HEK293T (cell line): ENCODE results near the gene RBBP5.

Experiments used
- CTCF ChIA-PET: fragments of 350-600 bp; formaldehyde crosslinking; extraction: SDS; loops from one replicate; lab custom pipeline; 2021; ENCODE audit warnings: antibody characterized with exemption, inconsistent platforms; lab: Yijun Ruan, JAX
- POLR2A ChIA-PET: fragments of 350-600 bp; formaldehyde crosslinking; extraction: SDS; loops from one replicate; lab custom pipeline; 2020; ENCODE audit warnings: antibody characterized with exemption, inconsistent platforms; lab: Yijun Ruan, JAX
- DNase-seq: peaks from one replicate; pipeline ENCODE4 v3.0.0; 2012; ENCODE audit warnings: mixed read lengths; ENCODE audit errors: extremely low spot score
- ARNT ChIP-seq: fragments of 450-650 bp; IDR thresholded peaks from 2 replicates; pipeline ENCODE4 v1.6.1; 2017; ENCODE audit warnings: mild to moderate bottlenecking
- BHLHE40 ChIP-seq: fragments of 450-650 bp; IDR thresholded peaks from 2 replicates; pipeline ENCODE4 v1.6.1; 2016; ENCODE audit warnings: mild to moderate bottlenecking, moderate library complexity, borderline replicate concordance
- CTBP1 ChIP-seq: fragments of 450-650 bp; IDR thresholded peaks from 2 replicates; pipeline ENCODE4 v1.6.1; 2016; ENCODE audit warnings: borderline replicate concordance
- ELF4 ChIP-seq: fragments of 450-650 bp; IDR thresholded peaks from 2 replicates; pipeline ENCODE4 v1.6.1; 2017; ENCODE audit warnings: antibody characterized with exemption
- FOXA1 ChIP-seq: fragments of 450-650 bp; IDR thresholded peaks from 2 replicates; pipeline ENCODE4 v1.6.1; 2016; ENCODE audit warnings: mild to moderate bottlenecking
- FOXK2 ChIP-seq: fragments of 450-650 bp; IDR thresholded peaks from 2 replicates; pipeline ENCODE4 v1.6.1; 2016; ENCODE audit warnings: mild to moderate bottlenecking
- FOXM1 ChIP-seq: fragments of 450-650 bp; IDR thresholded peaks from 2 replicates; pipeline ENCODE4 v1.6.1; 2017; ENCODE audit warnings: mild to moderate bottlenecking, borderline replicate concordance
- HDGF ChIP-seq: fragments of 450-650 bp; IDR thresholded peaks from 2 replicates; pipeline ENCODE4 v1.6.1; 2017; ENCODE audit warnings: antibody characterized with exemption, borderline replicate concordance
- L3MBTL2 ChIP-seq: fragments of 450-650 bp; conservative IDR thresholded peaks from 2 replicates; pipeline ENCODE4 v1.6.1; 2016; ENCODE audit warnings: mild to moderate bottlenecking
- LEF1 ChIP-seq: fragments of 450-650 bp; IDR thresholded peaks from 2 replicates; pipeline ENCODE4 v1.6.1; 2017; ENCODE audit warnings: mild to moderate bottlenecking, borderline replicate concordance
- NFRKB ChIP-seq: fragments of 450-650 bp; IDR thresholded peaks from 2 replicates; pipeline ENCODE4 v1.6.1; 2016; ENCODE audit warnings: mild to moderate bottlenecking, moderate library complexity
- PKNOX1 ChIP-seq: fragments of 450-650 bp; IDR thresholded peaks from 2 replicates; pipeline ENCODE4 v1.6.1; 2016
- SP1 ChIP-seq: fragments of 450-650 bp; IDR thresholded peaks from 2 replicates; pipeline ENCODE4 v1.6.1; 2017
- SUZ12 ChIP-seq: fragments of 450-650 bp; IDR thresholded peaks from 2 replicates; pipeline ENCODE4 v1.6.1; 2016; ENCODE audit warnings: mild to moderate bottlenecking
- TARDBP ChIP-seq: fragments of 450-650 bp; IDR thresholded peaks from 2 replicates; pipeline ENCODE4 v1.6.1; 2016
- ZNF384 ChIP-seq: fragments of 450-650 bp; IDR thresholded peaks from 2 replicates; pipeline ENCODE4 v1.6.1; 2016

The RBBP5 gene

DNA sequence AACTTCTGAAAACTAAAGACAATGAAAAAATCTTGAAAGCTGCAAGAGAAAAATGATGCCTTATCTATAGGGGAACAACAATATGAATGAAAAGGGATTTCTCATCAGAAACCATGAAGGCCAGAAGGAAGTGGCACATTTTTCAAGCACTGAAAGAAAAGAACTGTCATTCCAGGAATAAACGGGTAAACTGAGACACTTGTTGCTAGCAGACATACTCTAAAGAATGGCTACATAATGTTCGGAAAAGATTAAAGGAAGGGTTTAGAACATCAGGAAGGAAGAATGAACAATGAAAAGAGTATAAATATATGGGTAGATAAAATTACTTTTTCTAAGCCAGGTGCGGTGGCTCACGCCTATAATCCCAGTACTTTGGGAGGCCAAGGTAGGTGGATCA is 14.5 kb downstream of the RBBP5 start:
- DNase-seq: no peak
- no peak for TF ChIP-seq SP1
- POLR2A ChIA-PET: no interaction called here
- CTCF ChIA-PET: no interaction called here

DNA sequence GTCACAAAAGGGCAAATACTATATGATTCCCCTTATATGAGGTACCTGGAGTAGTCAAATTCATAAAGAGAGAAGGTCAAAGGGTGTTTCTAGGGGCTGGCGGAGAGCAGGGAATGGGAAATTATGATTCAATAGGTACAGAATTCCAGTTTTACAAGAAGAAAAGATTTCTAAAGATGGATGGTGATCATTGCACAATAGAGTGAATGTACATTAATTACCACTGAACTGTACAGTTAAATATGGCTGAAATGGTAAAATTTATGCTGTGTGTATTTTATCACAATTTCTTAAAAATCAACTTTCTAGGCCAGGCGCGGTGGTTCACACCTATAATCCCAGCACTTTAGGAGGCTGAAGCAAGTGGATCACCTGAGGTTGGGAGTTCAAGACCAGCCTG is 19.4 kb downstream of the RBBP5 start:
- ChIA-PET POLR2A (no interaction called here), CTCF (no interaction called here)
- TF ChIP-seq ZNF384 (no peak), CTBP1 (no peak), BHLHE40 (no peak)
- DNase-seq: no peak

- CTCF ChIA-PET: no interaction called here
- no peak for DNase-seq
- no peak for TF ChIP-seq LEF1
- no peak for TF ChIP-seq ZNF384
- no peak for TF ChIP-seq SP1
- TF ChIP-seq ELF4: no peak
- no peak for TF ChIP-seq TARDBP
- TF ChIP-seq NFRKB: no peak
- TF ChIP-seq SUZ12: no peak
- TF ChIP-seq ARNT: no peak
- no peak for TF ChIP-seq BHLHE40
- TF ChIP-seq FOXA1: no peak
- TF ChIP-seq CTBP1: no peak
- no peak for TF ChIP-seq FOXM1
- no peak for TF ChIP-seq HDGF
- TF ChIP-seq FOXK2: no peak
- POLR2A ChIA-PET: no interaction called here
Measured at GRCh38 chr1:205098242-205098641, 23.5 kb downstream of the RBBP5 start.

GRCh38 chr1:205095422-205095821 is 26.4 kb downstream of the RBBP5 start:
- POLR2A ChIA-PET: no interaction called here
- CTCF ChIA-PET: no interaction called here
- no peak for DNase-seq
- no peak for TF ChIP-seq ARNT
- no peak for TF ChIP-seq L3MBTL2
- no peak for TF ChIP-seq LEF1
- no peak for TF ChIP-seq ELF4
- no peak for TF ChIP-seq ZNF384
- no peak for TF ChIP-seq PKNOX1
- no peak for TF ChIP-seq SP1
- no peak for TF ChIP-seq TARDBP
- no peak for TF ChIP-seq SUZ12
- TF ChIP-seq HDGF: no peak
- TF ChIP-seq FOXK2: no peak
- TF ChIP-seq FOXM1: no peak
- no peak for TF ChIP-seq NFRKB
- no peak for TF ChIP-seq CTBP1
- TF ChIP-seq FOXA1: no peak

- ChIA-PET POLR2A (no interaction called here), CTCF (no interaction called here)
- no peak for DNase-seq
- no peak for TF ChIP-seq HDGF
- no peak for TF ChIP-seq ELF4
- TF ChIP-seq CTBP1: no peak
- TF ChIP-seq FOXM1: no peak
- TF ChIP-seq SUZ12: no peak
- no peak for TF ChIP-seq FOXK2
Measured at GRCh38 chr1:205091043-205091740, 30.6 kb downstream of the RBBP5 start.

GRCh38 chr1:205088341-205088740 is 33.4 kb downstream of the RBBP5 start:
- CTCF ChIA-PET: interaction anchor here (0.6 kb wide), 1 partner anchor 27 kb away, joined by 3 read pairs; no protein-coding TSS in a partner anchor
- no peak for DNase-seq
- POLR2A ChIA-PET: no interaction called here

More at GRCh38 chr1:205088341-205088740, 33.4 kb downstream of the RBBP5 start:
- TF ChIP-seq FOXA1 (no peak), LEF1 (no peak), ZNF384 (no peak), FOXK2 (no peak), HDGF (no peak), PKNOX1 (no peak), NFRKB (no peak), TARDBP (no peak), FOXM1 (no peak), BHLHE40 (no peak), L3MBTL2 (no peak), ELF4 (no peak), SP1 (no peak), CTBP1 (no peak), SUZ12 (no peak), ARNT (no peak)
